ENCODE measurements around the gene GPR3.
"Not testable (repeated sequence)": the region's sequence is repeated elsewhere in the genome, so short reads cannot be mapped to it uniquely, and the experiment has no call there.

Gene GPR3

GRCh38 chr1:27380766-27381733, 11.4 kb upstream of the GPR3 start:
- no peak for DNase-seq

GRCh38 chr1:27381969-27382762, 10.3 kb upstream of the GPR3 start:
- no peak for DNase-seq

- no peak for DNase-seq
These were observed 9.3 kb upstream of the GPR3 start, which contains the start of gene CD164L2 for GRCh38 chr1:27383039-27383605. CD164L2 (minus strand) TSS chr1:27383333; CDS start chr1:27383239, 94 bp downstream.

GRCh38 chr1:27383661-27384060, 8.8 kb upstream of the GPR3 start:
- DNase-seq = no peak

GRCh38 chr1:27384797-27385196, 7.6 kb upstream of the GPR3 start:
- DNase-seq = not testable (repeated sequence)

- DNase-seq = peak; percentile 30
These were observed 4.0 kb upstream of the GPR3 start for GRCh38 chr1:27388337-27389005.

- no peak for DNase-seq
These were observed 819 bp upstream of the GPR3 start for GRCh38 chr1:27391511-27392095.

- DNase-seq = no peak
These were observed 585 bp downstream of the GPR3 start for GRCh38 chr1:27392778-27393635.

- DNase-seq = no peak
These were observed 1.3 kb downstream of the GPR3 start for GRCh38 chr1:27393641-27394281.

- DNase-seq = no peak
These were observed 1.8 kb downstream of the GPR3 start for GRCh38 chr1:27394282-27394658.

GRCh38 chr1:27394925-27395324, 2.5 kb downstream of the GPR3 start:
- no peak for DNase-seq

GRCh38 chr1:27395441-27396195, 3.2 kb downstream of the GPR3 start:
- peak; percentile 34 for DNase-seq

GRCh38 chr1:27397110-27397509, 4.7 kb downstream of the GPR3 start:
- DNase-seq = no peak

GRCh38 chr1:27397749-27398148, 5.3 kb downstream of the GPR3 start:
- no peak for DNase-seq

- no peak for DNase-seq
These were observed 6.2 kb downstream of the GPR3 start for GRCh38 chr1:27398405-27399149.

GRCh38 chr1:27399251-27400025, 7.0 kb downstream of the GPR3 start:
- no peak for DNase-seq

- no peak for DNase-seq
These were observed 7.9 kb downstream of the GPR3 start for GRCh38 chr1:27400082-27400962.

GRCh38 chr1:27400963-27401341, 8.5 kb downstream of the GPR3 start:
- DNase-seq = no peak
